Activated T-cell treated with anti-CD3 and anti-CD28 coated beads, Interleukin-2, amount 50 U/mL, for 24 hours (primary cell): ENCODE data around the gene WDR48.

Experiments
- DNase-seq: peaks from one replicate; pipeline ENCODE4 v3.0.0-alpha.2; 2020
- H3K27ac Mint-ChIP-seq: 2 replicates; pipeline ENCODE4 v1.8.0; 2020; ENCODE audit warnings: mild to moderate bottlenecking, mixed read lengths
- H3K27me3 Mint-ChIP-seq: 2 replicates; pipeline ENCODE4 v1.8.0; 2020; ENCODE audit warnings: mixed read lengths
- H3K36me3 Mint-ChIP-seq: 2 replicates; pipeline ENCODE4 v1.8.0; 2020; ENCODE audit warnings: low read depth, mixed read lengths
- H3K4me1 Mint-ChIP-seq: 2 replicates; pipeline ENCODE4 v1.8.0; 2020; ENCODE audit warnings: low read depth, mixed read lengths
- H3K4me3 Mint-ChIP-seq: 2 replicates; pipeline ENCODE4 v1.8.0; 2020; ENCODE audit warnings: mild to moderate bottlenecking, moderate library complexity, mixed read lengths
- H3K9me3 Mint-ChIP-seq: 2 replicates; pipeline ENCODE4 v1.8.0; 2020; ENCODE audit warnings: mixed read lengths

Gene WDR48

GRCh38 chr3:39102504-39103323, 50.9 kb downstream of the WDR48 start:
- DNase-seq = no peak
- Mint-ChIP-seq H3K9me3 (no peaks in the 10 kb centered on the region), H3K4me3 (no peak overlapping the region), H3K4me1 (peaks cover 44% of the 10 kb centered on the region), H3K36me3 (peaks cover 34% of the 10 kb centered on the region), H3K27me3 (no peaks in the 10 kb centered on the region), H3K27ac (peak overlapping the region; percentile 74)

DNA sequence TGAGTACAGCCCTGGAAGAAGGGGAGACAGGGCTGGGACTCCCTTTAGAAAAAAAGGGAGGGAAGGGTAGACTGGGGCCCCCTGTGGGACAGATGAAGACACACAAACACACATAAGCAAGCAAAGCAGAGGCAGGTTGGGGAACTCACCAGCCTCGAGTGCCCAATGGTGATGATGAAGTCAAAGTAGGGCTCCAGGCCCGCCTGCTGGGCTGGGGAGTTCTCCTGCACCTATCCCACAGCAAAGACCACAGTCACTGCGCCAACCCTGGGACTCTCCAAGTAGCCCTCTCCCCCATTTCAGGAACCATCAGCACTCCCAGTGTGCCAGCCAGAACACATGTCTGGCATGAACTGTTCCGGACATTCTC, 51.5 kb downstream of the WDR48 start:
- Mint-ChIP-seq H3K4me1 (peaks cover 50% of the 10 kb centered on the region), H3K27ac (peak overlapping the region; percentile 74), H3K36me3 (peaks cover 30% of the 10 kb centered on the region), H3K27me3 (no peaks in the 10 kb centered on the region), H3K9me3 (no peaks in the 10 kb centered on the region), H3K4me3 (no peak overlapping the region)
- no peak for DNase-seq

DNA sequence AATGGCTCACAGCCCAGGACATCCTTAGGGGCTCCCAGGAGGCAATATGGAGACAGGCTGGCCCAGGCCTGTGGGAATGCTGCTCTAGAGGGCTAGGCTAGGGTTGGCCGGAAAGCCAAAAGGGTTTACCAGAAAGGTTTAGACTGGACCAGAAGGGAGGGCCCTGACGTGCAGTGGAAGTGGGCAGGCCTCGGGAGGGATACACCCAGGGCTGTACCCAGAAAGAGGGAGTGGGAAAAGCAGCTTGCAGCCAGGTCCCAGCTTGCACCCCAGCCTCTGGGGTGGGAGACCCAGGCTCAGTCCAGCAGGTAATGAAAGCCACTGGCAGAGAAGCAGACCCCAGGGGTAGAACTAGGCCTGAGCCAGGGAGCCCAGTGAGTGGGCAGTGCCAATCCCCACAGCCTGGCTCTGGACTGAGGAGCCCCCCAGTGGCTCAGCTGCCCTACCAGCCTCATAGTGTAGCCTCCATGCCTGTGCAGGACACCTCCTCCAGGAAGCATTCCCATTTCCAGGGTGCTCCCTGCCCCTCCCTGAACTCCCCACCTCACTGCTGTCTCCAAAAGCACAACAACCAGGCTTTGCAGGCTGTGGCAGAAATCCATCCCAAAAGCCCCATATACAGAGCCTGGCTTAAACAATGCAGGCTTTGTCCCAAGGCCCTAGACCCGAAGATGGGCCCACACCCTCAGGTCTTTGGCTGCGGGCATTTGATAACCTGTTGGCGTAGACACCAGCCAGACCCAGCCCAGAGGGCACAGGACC, 52.2 kb downstream of the WDR48 start:
- Mint-ChIP-seq H3K27ac (peak overlapping the region; percentile 74), H3K4me3 (no peak overlapping the region), H3K4me1 (peaks cover 57% of the 10 kb centered on the region), H3K36me3 (peaks cover 25% of the 10 kb centered on the region), H3K27me3 (no peaks in the 10 kb centered on the region), H3K9me3 (no peaks in the 10 kb centered on the region)
- DNase-seq = no peak

- H3K27me3 Mint-ChIP-seq = no peaks in the 10 kb centered on the region
- peaks cover 15% of the 10 kb centered on the region for H3K36me3 Mint-ChIP-seq
- peaks cover 59% of the 10 kb centered on the region for H3K4me1 Mint-ChIP-seq
- H3K27ac Mint-ChIP-seq = peak overlapping the region; percentile 28
- H3K4me3 Mint-ChIP-seq = peak overlapping the region; percentile 88
- no peaks in the 10 kb centered on the region for H3K9me3 Mint-ChIP-seq
- DNase-seq = no peak
Measured at GRCh38 chr3:39104961-39105686, 53.3 kb downstream of the WDR48 start.

DNA sequence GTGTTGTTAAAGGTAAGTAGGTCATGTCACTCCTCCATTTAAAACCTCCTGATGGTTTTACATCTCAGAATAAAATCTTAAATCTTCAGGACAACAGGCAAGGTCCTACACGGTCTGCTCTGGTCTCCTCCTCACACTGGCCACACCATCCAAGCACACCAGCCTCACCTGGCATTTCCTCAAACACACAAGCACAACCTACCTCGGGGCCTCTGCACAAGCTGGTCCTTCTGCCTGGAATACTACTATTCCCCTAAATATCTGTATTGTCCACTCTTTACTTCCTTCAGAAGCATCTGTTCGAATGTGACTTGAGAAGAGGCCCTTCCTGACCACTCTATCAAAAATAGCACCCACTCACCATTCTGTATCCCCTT, 53.9 kb downstream of the WDR48 start:
- peak overlapping the region; percentile 88 for H3K4me3 Mint-ChIP-seq
- H3K9me3 Mint-ChIP-seq = no peaks in the 10 kb centered on the region
- no peaks in the 10 kb centered on the region for H3K27me3 Mint-ChIP-seq
- H3K4me1 Mint-ChIP-seq = peaks cover 59% of the 10 kb centered on the region
- peaks cover 12% of the 10 kb centered on the region for H3K36me3 Mint-ChIP-seq
- peak overlapping the region; percentile 79 for H3K27ac Mint-ChIP-seq
- no peak for DNase-seq

GRCh38 chr3:39106281-39106811, 54.5 kb downstream of the WDR48 start:
- Mint-ChIP-seq H3K9me3 (no peaks in the 10 kb centered on the region), H3K27me3 (no peaks in the 10 kb centered on the region), H3K4me1 (peaks cover 58% of the 10 kb centered on the region), H3K27ac (peak overlapping the region; percentile 79), H3K4me3 (peak overlapping the region; percentile 88), H3K36me3 (peaks cover 8% of the 10 kb centered on the region)
- no peak for DNase-seq

DNA sequence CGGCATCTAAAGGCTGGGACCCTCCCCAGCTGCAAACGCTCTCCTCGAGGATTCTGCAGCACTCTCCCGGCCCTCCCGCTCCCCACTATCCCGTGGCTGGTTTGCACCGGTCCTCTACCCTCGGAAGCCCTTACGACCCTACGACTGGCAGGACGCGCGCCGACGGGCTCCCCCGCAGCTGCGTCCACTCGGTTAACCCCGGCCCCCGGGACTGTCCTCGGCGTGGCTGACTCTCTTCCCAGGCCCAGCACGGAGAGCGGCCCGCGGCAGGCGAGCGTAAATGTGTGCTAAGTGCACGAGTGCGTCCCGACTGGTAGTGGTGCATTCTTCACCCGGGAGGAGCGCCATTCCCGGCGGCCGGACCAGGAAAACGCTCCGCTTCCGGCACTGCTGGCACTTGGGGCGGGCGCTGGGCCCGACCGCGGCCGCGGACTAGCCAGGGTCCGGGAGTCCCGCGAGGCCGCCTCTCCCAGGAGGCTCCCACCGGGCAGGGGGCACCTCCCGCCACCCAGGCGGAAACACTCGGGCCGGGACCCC, 55.1 kb downstream of the WDR48 start:
- peaks cover 54% of the 10 kb centered on the region for H3K4me1 Mint-ChIP-seq
- H3K36me3 Mint-ChIP-seq = peaks cover 8% of the 10 kb centered on the region
- DNase-seq = no peak
- H3K9me3 Mint-ChIP-seq = no peaks in the 10 kb centered on the region
- peak overlapping the region; percentile 79 for H3K27ac Mint-ChIP-seq
- peak overlapping the region; percentile 88 for H3K4me3 Mint-ChIP-seq
- H3K27me3 Mint-ChIP-seq = no peaks in the 10 kb centered on the region

GRCh38 chr3:39107388-39108199, 55.8 kb downstream of the WDR48 start, which contains the start of the genes GORASP1 and TTC21A:
Gene GORASP1 (minus strand): TSS chr3:39107627. CDS start chr3:39107541, 86 bp downstream.
Gene TTC21A (plus strand): TSS chr3:39107680. CDS start chr3:39107838, 158 bp downstream.
- H3K36me3 Mint-ChIP-seq = peaks cover 8% of the 10 kb centered on the region
- H3K27ac Mint-ChIP-seq = peak within 1 kb of the TSS; percentile 85
- H3K4me3 Mint-ChIP-seq = peak within 1 kb of the TSS; percentile 93
- H3K27me3 Mint-ChIP-seq = no peaks in the 10 kb centered on the region
- H3K9me3 Mint-ChIP-seq = no peaks in the 10 kb centered on the region
- H3K4me1 Mint-ChIP-seq = peaks cover 51% of the 10 kb centered on the region
- DNase-seq = peak; percentile 81

GRCh38 chr3:39108200-39108710, 56.4 kb downstream of the WDR48 start:
- no peaks in the 10 kb centered on the region for H3K9me3 Mint-ChIP-seq
- H3K36me3 Mint-ChIP-seq = peaks cover 8% of the 10 kb centered on the region
- peak overlapping the region; percentile 85 for H3K27ac Mint-ChIP-seq
- H3K4me3 Mint-ChIP-seq = peak overlapping the region; percentile 93
- peaks cover 45% of the 10 kb centered on the region for H3K4me1 Mint-ChIP-seq
- DNase-seq = no peak
- H3K27me3 Mint-ChIP-seq = no peaks in the 10 kb centered on the region

GRCh38 chr3:39109086-39109485, 57.3 kb downstream of the WDR48 start:
- no peak overlapping the region for H3K27ac Mint-ChIP-seq
- no peaks in the 10 kb centered on the region for H3K9me3 Mint-ChIP-seq
- no peak overlapping the region for H3K4me3 Mint-ChIP-seq
- no peak for DNase-seq
- no peaks in the 10 kb centered on the region for H3K27me3 Mint-ChIP-seq
- H3K4me1 Mint-ChIP-seq = peaks cover 39% of the 10 kb centered on the region
- peaks cover 8% of the 10 kb centered on the region for H3K36me3 Mint-ChIP-seq

- Mint-ChIP-seq H3K27ac (no peak overlapping the region), H3K36me3 (peaks cover 8% of the 10 kb centered on the region), H3K9me3 (no peaks in the 10 kb centered on the region), H3K4me3 (no peak overlapping the region), H3K4me1 (peaks cover 34% of the 10 kb centered on the region), H3K27me3 (no peaks in the 10 kb centered on the region)
- no peak for DNase-seq
Measured at GRCh38 chr3:39110041-39110639, 58.3 kb downstream of the WDR48 start.

DNA sequence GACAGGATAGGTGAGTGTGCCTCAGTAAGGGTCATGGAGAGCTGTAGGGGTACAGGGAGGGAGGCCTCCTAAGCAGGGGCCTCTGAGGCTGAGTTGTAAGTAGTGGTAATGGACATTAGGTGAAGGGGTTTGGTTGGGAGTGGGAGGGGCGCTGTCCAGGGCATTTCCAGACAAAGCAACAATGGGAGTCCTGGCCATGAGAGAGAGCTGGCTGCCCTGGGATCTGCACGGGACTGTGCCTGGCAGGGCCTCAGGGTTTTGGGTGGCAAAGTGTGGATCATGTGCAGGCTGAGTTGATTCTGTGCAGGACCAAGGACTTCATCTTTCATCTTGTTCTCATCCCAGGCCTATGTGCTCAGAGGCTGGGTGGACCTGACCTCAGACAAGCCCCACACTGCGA, 60.3 kb downstream of the WDR48 start:
- H3K9me3 Mint-ChIP-seq = no peaks in the 10 kb centered on the region

GRCh38 chr3:39112535-39112934, 60.7 kb downstream of the WDR48 start:
- no peaks in the 10 kb centered on the region for H3K9me3 Mint-ChIP-seq
- DNase-seq = no peak
- H3K27ac Mint-ChIP-seq = no peak overlapping the region
- H3K4me1 Mint-ChIP-seq = peaks cover 17% of the 10 kb centered on the region
- H3K36me3 Mint-ChIP-seq = peaks cover 4% of the 10 kb centered on the region
- no peaks in the 10 kb centered on the region for H3K27me3 Mint-ChIP-seq
- no peak overlapping the region for H3K4me3 Mint-ChIP-seq

More for the DNA sequence above, 60.3 kb downstream of the WDR48 start:
- DNase-seq = no peak
- Mint-ChIP-seq H3K36me3 (peaks cover 5% of the 10 kb centered on the region), H3K27me3 (no peaks in the 10 kb centered on the region), H3K4me3 (no peak overlapping the region), H3K4me1 (peaks cover 17% of the 10 kb centered on the region), H3K27ac (no peak overlapping the region)
